SK-N-SH treated with all-trans-retinoic acid at 6 μM for 48 hours (cell line): Measurements from ENCODE around the gene SH3TC2.
A peak's percentile ranks its signal among the peaks of the same experiment; 100 is the strongest.

Experiments
- ATAC-seq: fragments of 200-7000 bp; cut with Tn5 transposase; 3 replicates; pipeline ENCODE4 v1.9.1; 2020; ENCODE audit warnings: mild to moderate bottlenecking, moderate library complexity
- ARNTL ChIP-seq: fragments of 450-650 bp; formaldehyde crosslinking; IDR thresholded peaks from 2 replicates; pipeline ENCODE4 v1.5.0; 2020; ENCODE audit warnings: low read depth, mild to moderate bottlenecking, moderate library complexity, borderline replicate concordance
- BACH2 ChIP-seq: fragments of 250-450 bp; sonication (Bioruptor Pico); IDR thresholded peaks from 2 replicates; pipeline ENCODE4 v1.9.0; 2021; ENCODE audit warnings: mild to moderate bottlenecking, borderline replicate concordance
- CREB5 ChIP-seq: fragments of 250-450 bp; sonication (Bioruptor Pico); IDR thresholded peaks from 2 replicates; pipeline ENCODE4 v1.5.1; 2020; ENCODE audit warnings: low read depth, mild to moderate bottlenecking, moderate library complexity
- CSDC2 ChIP-seq: fragments of 250-450 bp; sonication (Bioruptor Pico); IDR thresholded peaks from 2 replicates; pipeline ENCODE4 v1.5.0; 2020; ENCODE audit warnings: mild to moderate bottlenecking, moderate library complexity
- CSRNP3 ChIP-seq: fragments of 250-450 bp; sonication (Bioruptor Pico); IDR thresholded peaks from 2 replicates; pipeline ENCODE4 v1.5.1; 2021; ENCODE audit warnings: mild to moderate bottlenecking, moderate library complexity
- ESRRG ChIP-seq: fragments of 250-450 bp; sonication (Bioruptor Pico); IDR thresholded peaks from 2 replicates; pipeline ENCODE4 v1.6.1; 2021; ENCODE audit warnings: mild to moderate bottlenecking
- GLIS3 ChIP-seq: fragments of 250-450 bp; sonication (Bioruptor Pico); IDR thresholded peaks from 2 replicates; pipeline ENCODE4 v1.5.0; 2020; ENCODE audit warnings: mild to moderate bottlenecking, moderate library complexity
- ISL1 ChIP-seq: fragments of 250-450 bp; sonication (Bioruptor Pico); IDR thresholded peaks from 2 replicates; pipeline ENCODE4 v2.1.2; 2022; ENCODE audit warnings: mild to moderate bottlenecking, moderate library complexity
- OSR1 ChIP-seq: fragments of 250-450 bp; sonication (Bioruptor Pico); IDR thresholded peaks from 2 replicates; pipeline ENCODE4 v1.8.0; 2022; ENCODE audit warnings: moderate library complexity, mild to moderate bottlenecking, inconsistent platforms
- PATZ1 ChIP-seq: fragments of 250-450 bp; sonication (Bioruptor Pico); IDR thresholded peaks from 2 replicates; pipeline ENCODE4 v1.8.0; 2020; ENCODE audit warnings: mild to moderate bottlenecking, moderate library complexity, borderline replicate concordance
- POU6F1 ChIP-seq: fragments of 250-450 bp; sonication (Bioruptor Pico); IDR thresholded peaks from 2 replicates; pipeline ENCODE4 v1.8.0; 2021; ENCODE audit warnings: low read depth, mild to moderate bottlenecking, moderate library complexity, borderline replicate concordance
- PPARA ChIP-seq: fragments of 250-450 bp; sonication (Bioruptor Pico); IDR thresholded peaks from 2 replicates; pipeline ENCODE4 v1.5.0; 2020; ENCODE audit warnings: mild to moderate bottlenecking, borderline replicate concordance
- SNAI2 ChIP-seq: fragments of 250-450 bp; sonication (Bioruptor Pico); IDR thresholded peaks from 2 replicates; pipeline ENCODE4 v1.5.0; 2020; ENCODE audit warnings: mild to moderate bottlenecking, moderate library complexity
- TCF4 ChIP-seq: fragments of 250-450 bp; sonication (Bioruptor Pico); IDR thresholded peaks from 2 replicates; pipeline ENCODE4 v1.8.0; 2021; ENCODE audit warnings: mild to moderate bottlenecking, moderate library complexity, borderline replicate concordance
- TOX ChIP-seq: fragments of 250-450 bp; sonication (Bioruptor Pico); IDR thresholded peaks from 2 replicates; pipeline ENCODE4 v1.8.0; 2021; ENCODE audit warnings: mild to moderate bottlenecking, moderate library complexity, borderline replicate concordance
- TSHZ2 ChIP-seq: fragments of 250-450 bp; sonication (Bioruptor Pico); IDR thresholded peaks from 2 replicates; pipeline ENCODE4 v1.5.0; 2020; ENCODE audit warnings: mild to moderate bottlenecking, moderate library complexity
- ZFP30 ChIP-seq: fragments of 450-650 bp; formaldehyde crosslinking; IDR thresholded peaks from 2 replicates; pipeline ENCODE4 v1.5.0; 2022; ENCODE audit warnings: mild to moderate bottlenecking, moderate library complexity
- ZNF565 ChIP-seq: fragments of 450-650 bp; formaldehyde crosslinking; conservative IDR thresholded peaks from 2 replicates; pipeline ENCODE4 v1.5.0; 2020; ENCODE audit warnings: low read depth, mild to moderate bottlenecking, moderate library complexity
- ZNF70 ChIP-seq: fragments of 450-650 bp; formaldehyde crosslinking; IDR thresholded peaks from 2 replicates; pipeline ENCODE4 v1.5.0; 2020; ENCODE audit warnings: mild to moderate bottlenecking, moderate library complexity
- ZNF8 ChIP-seq: fragments of 450-650 bp; formaldehyde crosslinking; IDR thresholded peaks from 2 replicates; pipeline ENCODE4 v1.5.0; 2020; ENCODE audit warnings: mild to moderate bottlenecking, moderate library complexity

The SH3TC2 gene

GRCh38 chr5:149004559-149004958 is 58.3 kb downstream of the SH3TC2 start:
- ATAC-seq = no peak
- no peak for TF ChIP-seq GLIS3 (CRISPR knock-in tag)
- no peak for TF ChIP-seq SNAI2 (CRISPR knock-in tag)
- no peak for TF ChIP-seq TOX (CRISPR knock-in tag)
- no peak for TF ChIP-seq BACH2
- TF ChIP-seq CREB5 (CRISPR knock-in tag) = no peak
- no peak for TF ChIP-seq ZFP30
- TF ChIP-seq PATZ1 (CRISPR knock-in tag) = no peak
- no peak for TF ChIP-seq POU6F1 (CRISPR knock-in tag)
- TF ChIP-seq ZNF565 (CRISPR knock-in tag) = no peak
- no peak for TF ChIP-seq PPARA (CRISPR knock-in tag)
- TF ChIP-seq ISL1 (CRISPR knock-in tag) = no peak
- TF ChIP-seq TCF4 (CRISPR knock-in tag) = no peak

GRCh38 chr5:149002761-149003689 is 59.8 kb downstream of the SH3TC2 start:
- no peak for TF ChIP-seq ESRRG (CRISPR knock-in tag)
- no peak for TF ChIP-seq OSR1
- TF ChIP-seq ZNF70 (CRISPR knock-in tag) = no peak
- no peak for TF ChIP-seq ZFP30
- TF ChIP-seq PATZ1 (CRISPR knock-in tag) = no peak
- no peak for TF ChIP-seq TSHZ2
- no peak for TF ChIP-seq ARNTL (CRISPR knock-in tag)
- TF ChIP-seq CSDC2 (CRISPR knock-in tag) = no peak
- peak; percentile 25 for ATAC-seq

GRCh38 chr5:149002053-149002452 is 60.8 kb downstream of the SH3TC2 start:
- peak; percentile 90 for ATAC-seq
- TF ChIP-seq CSRNP3 (CRISPR knock-in tag) (no peak), ZNF70 (CRISPR knock-in tag) (no peak), ISL1 (CRISPR knock-in tag) (peak; percentile 86), ZFP30 (no peak), PATZ1 (CRISPR knock-in tag) (peak; percentile 99), GLIS3 (CRISPR knock-in tag) (no peak), ZNF8 (CRISPR knock-in tag) (no peak), BACH2 (no peak), TOX (CRISPR knock-in tag) (no peak; the same call in 1 of the 2 replicates), ARNTL (CRISPR knock-in tag) (no peak)
